DND-41 (cell line): ENCODE data around the gene LAMA2.

Source experiments
- ATAC-seq: fragments of 200-7000 bp; cut with Tn5 transposase; 3 replicates; pipeline ENCODE4 v1.9.1; 2021; ENCODE audit warnings: low read depth; ENCODE audit not compliant: insufficient read depth
- DNase-seq: peaks from one replicate; pipeline ENCODE4 v3.0.0-alpha.2; 2020
- H2AFZ ChIP-seq: 2 replicates; pipeline ENCODE4 v1.6.0; 2012; ENCODE audit warnings: low read depth, low read length
- H3K27ac ChIP-seq: 2 replicates; pipeline ENCODE4 v1.5.1; 2012; ENCODE audit warnings: low read length, inconsistent platforms
- H3K27me3 ChIP-seq: fragments of 200-600 bp; sonication (generic); 2 replicates; pipeline ENCODE4 v1.6.0; 2012; ENCODE audit warnings: low read length, mild to moderate bottlenecking, inconsistent platforms; ENCODE audit not compliant: insufficient read depth, poor library complexity
- H3K36me3 ChIP-seq: 2 replicates; pipeline ENCODE4 v1.5.1; 2012; ENCODE audit warnings: low read length, inconsistent platforms; ENCODE audit not compliant: insufficient read depth
- H3K4me1 ChIP-seq: 2 replicates; pipeline ENCODE4 v1.5.1; 2012; ENCODE audit warnings: mild to moderate bottlenecking, low read length; ENCODE audit not compliant: insufficient read depth
- H3K4me2 ChIP-seq: 2 replicates; pipeline ENCODE4 v1.6.0; 2012; ENCODE audit warnings: mild to moderate bottlenecking, moderate library complexity, low read length, inconsistent platforms; ENCODE audit not compliant: insufficient read depth
- H3K4me3 ChIP-seq, 2 experiments: fragments of 200-600 bp in 1 of 2; shearing (Covaris generic) in 1 of 2; 2 replicates each; pipeline ENCODE4 v1.5.1; 2012 to 2016; ENCODE audit warnings: inconsistent platforms in 2 of 2, low read length in 2 of 2, mild to moderate bottlenecking in 2 of 2, low read depth in 1 of 2, moderate library complexity in 1 of 2
- H3K79me2 ChIP-seq: 2 replicates; pipeline ENCODE4 v1.6.0; 2012; ENCODE audit warnings: low read length, inconsistent platforms; ENCODE audit not compliant: insufficient read depth
- H3K9ac ChIP-seq: 2 replicates; pipeline ENCODE4 v1.6.0; 2012; ENCODE audit warnings: low read depth, mild to moderate bottlenecking, inconsistent platforms, low read length, moderate library complexity
- H3K9me3 ChIP-seq: 2 replicates; pipeline ENCODE4 v1.5.1; 2012; ENCODE audit warnings: low read length, moderate library complexity, mild to moderate bottlenecking, inconsistent platforms; ENCODE audit not compliant: insufficient read depth, severe bottlenecking
- H4K20me1 ChIP-seq: 2 replicates; pipeline ENCODE4 v1.6.0; 2012; ENCODE audit warnings: low read length; ENCODE audit not compliant: insufficient read depth
- EZH2 ChIP-seq: IDR thresholded peaks from 3 replicates; pipeline ENCODE4 v1.6.1; 2012; ENCODE audit warnings: borderline replicate concordance, low read depth, mild to moderate bottlenecking, moderate library complexity, low read length, inconsistent platforms; ENCODE audit not compliant: severe bottlenecking
- TF ChIP-seq, protein P1 (sequence below): IDR thresholded peaks from 2 replicates; pipeline ENCODE4 v1.5.1; 2012; ENCODE audit warnings: borderline replicate concordance, low read length, moderate library complexity, mild to moderate bottlenecking; ENCODE audit not compliant: poor library complexity, severe bottlenecking; ENCODE audit errors: extremely low read depth

The LAMA2 gene

DNA sequence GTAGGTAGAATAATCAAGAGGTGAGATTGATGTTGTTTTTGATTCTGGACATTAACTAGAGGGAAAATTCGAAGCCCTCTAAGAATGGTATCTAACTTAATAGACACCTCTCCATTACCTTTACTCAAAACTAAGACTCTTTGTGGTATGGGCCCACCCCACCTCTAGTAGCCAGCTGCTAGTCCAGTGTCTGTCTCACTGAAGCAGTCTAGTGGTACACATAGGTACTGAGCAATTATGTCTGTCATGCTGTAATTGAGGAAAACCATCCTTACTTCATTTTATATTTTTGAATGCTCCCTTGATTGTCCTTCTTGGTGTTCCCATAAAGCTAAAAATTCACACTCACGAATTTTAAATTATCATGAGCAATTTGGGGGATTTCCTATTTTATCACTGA, 536.4 kb downstream of the LAMA2 start:
- Histone ChIP-seq H3K36me3 (no peaks in the 10 kb centered on the region), H3K4me2 (no peak overlapping the region), H3K4me1 (no peaks in the 10 kb centered on the region), H3K27ac (no peak overlapping the region), H3K79me2 (no peaks in the 10 kb centered on the region), H2AFZ (no peak overlapping the region), H3K9ac (no peak overlapping the region), H3K4me3 (no peak overlapping the region), H4K20me1 (no peaks in the 10 kb centered on the region), H3K9me3 (no peaks in the 10 kb centered on the region), H3K27me3 (no peaks in the 10 kb centered on the region)
- TF ChIP-seq, protein P1, sequence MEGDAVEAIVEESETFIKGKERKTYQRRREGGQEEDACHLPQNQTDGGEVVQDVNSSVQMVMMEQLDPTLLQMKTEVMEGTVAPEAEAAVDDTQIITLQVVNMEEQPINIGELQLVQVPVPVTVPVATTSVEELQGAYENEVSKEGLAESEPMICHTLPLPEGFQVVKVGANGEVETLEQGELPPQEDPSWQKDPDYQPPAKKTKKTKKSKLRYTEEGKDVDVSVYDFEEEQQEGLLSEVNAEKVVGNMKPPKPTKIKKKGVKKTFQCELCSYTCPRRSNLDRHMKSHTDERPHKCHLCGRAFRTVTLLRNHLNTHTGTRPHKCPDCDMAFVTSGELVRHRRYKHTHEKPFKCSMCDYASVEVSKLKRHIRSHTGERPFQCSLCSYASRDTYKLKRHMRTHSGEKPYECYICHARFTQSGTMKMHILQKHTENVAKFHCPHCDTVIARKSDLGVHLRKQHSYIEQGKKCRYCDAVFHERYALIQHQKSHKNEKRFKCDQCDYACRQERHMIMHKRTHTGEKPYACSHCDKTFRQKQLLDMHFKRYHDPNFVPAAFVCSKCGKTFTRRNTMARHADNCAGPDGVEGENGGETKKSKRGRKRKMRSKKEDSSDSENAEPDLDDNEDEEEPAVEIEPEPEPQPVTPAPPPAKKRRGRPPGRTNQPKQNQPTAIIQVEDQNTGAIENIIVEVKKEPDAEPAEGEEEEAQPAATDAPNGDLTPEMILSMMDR, result no peak
- no peak for TF ChIP-seq EZH2
- DNase-seq (no peak), ATAC-seq (no peak)

DNA sequence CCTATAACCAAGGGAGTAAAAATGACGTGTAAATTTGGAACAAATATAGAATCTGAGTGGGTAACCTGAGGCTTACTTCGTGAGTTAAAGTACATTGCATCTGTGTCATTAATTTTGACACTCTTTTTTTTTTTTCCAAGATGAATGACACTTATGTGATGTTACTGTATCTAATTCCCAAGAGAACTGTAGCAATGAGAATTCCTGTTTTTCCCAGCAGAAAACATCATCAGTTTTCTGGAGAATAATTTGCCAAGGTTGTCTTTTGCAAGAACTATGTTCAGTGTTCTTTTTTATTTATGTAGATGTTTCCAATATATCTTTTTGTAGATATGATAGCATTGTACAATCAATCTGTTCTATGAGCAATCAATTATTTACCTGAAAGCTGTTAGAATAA, 543.4 kb downstream of the LAMA2 start:
- H2AFZ ChIP-seq, result no peak overlapping the region
- TF ChIP-seq, protein P1, result no peak
- no peak for TF ChIP-seq EZH2
- H3K27ac ChIP-seq, result no peak overlapping the region
- H3K4me2 ChIP-seq, result no peak overlapping the region
- H3K36me3 ChIP-seq, result no peaks in the 10 kb centered on the region
- no peaks in the 10 kb centered on the region for H4K20me1 ChIP-seq
- H3K4me1 ChIP-seq, result no peaks in the 10 kb centered on the region
- H3K9me3 ChIP-seq, result no peaks in the 10 kb centered on the region
- no peaks in the 10 kb centered on the region for H3K79me2 ChIP-seq
- no peak overlapping the region for H3K4me3 ChIP-seq
- no peaks in the 10 kb centered on the region for H3K27me3 ChIP-seq
- ATAC-seq (no peak), DNase-seq (no peak)
- no peak overlapping the region for H3K9ac ChIP-seq

DNA sequence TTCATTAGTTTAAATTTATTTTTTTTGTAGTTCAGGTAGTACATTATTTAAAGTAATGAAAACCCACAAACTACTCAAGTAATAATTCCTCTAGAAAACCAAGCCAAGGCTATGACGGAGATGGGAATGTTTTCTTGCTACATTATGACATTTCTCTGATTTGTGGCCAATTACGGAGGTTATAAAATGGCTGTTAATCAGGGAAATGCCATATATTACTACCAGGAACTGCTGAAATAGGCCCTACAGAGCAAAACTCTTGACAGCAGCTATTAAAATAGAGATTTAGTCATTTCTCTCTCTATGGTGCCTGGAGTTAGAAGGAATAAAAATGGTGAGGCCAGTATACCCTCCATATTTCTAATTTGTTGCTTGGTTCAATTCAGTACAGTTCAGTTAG, 547.0 kb downstream of the LAMA2 start:
- Histone ChIP-seq H2AFZ (no peak overlapping the region), H3K79me2 (no peaks in the 10 kb centered on the region), H3K27ac (no peak overlapping the region), H3K4me1 (no peaks in the 10 kb centered on the region), H3K4me2 (no peak overlapping the region), H3K36me3 (no peaks in the 10 kb centered on the region), H3K4me3 (no peak overlapping the region), H3K9me3 (no peaks in the 10 kb centered on the region), H3K27me3 (peaks cover 2% of the 10 kb centered on the region), H4K20me1 (no peaks in the 10 kb centered on the region), H3K9ac (no peak overlapping the region)
- DNase-seq (no peak), ATAC-seq (no peak)
- no peak for TF ChIP-seq EZH2
- TF ChIP-seq, protein P1, result no peak

DNA sequence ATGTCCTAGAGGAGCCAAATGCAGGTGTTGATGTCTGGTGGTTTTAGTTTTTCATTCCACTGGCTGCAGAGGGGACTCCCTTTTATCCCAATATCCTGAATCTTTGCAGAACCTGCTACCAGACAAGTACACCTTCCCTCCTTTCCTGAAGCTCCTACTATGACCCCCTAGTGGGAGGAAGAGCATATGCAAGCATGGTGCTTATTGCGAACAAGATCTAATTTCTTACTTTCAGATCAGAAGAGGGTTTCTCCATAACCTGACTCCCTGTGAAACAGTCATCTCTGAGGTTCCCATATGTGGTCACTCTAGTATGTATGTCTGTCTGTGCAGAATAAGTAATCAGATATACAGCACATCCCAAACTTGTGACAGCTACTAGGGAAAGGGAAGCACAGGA, 549.8 kb downstream of the LAMA2 start:
- H3K4me3 ChIP-seq, result no peak overlapping the region
- H2AFZ ChIP-seq, result no peak overlapping the region
- no peak overlapping the region for H3K9ac ChIP-seq
- no peaks in the 10 kb centered on the region for H3K9me3 ChIP-seq
- ATAC-seq, result no peak
- no peaks in the 10 kb centered on the region for H3K36me3 ChIP-seq
- no peaks in the 10 kb centered on the region for H3K4me1 ChIP-seq
- H3K79me2 ChIP-seq, result no peaks in the 10 kb centered on the region
- H3K27me3 ChIP-seq, result peaks cover 2% of the 10 kb centered on the region
- H3K4me2 ChIP-seq, result no peak overlapping the region
- TF ChIP-seq EZH2, result no peak
- TF ChIP-seq, protein P1, result peak; percentile 36
- no peak overlapping the region for H3K27ac ChIP-seq
- no peak for DNase-seq
- no peaks in the 10 kb centered on the region for H4K20me1 ChIP-seq
